ENCODE results near the gene BRMS1L.

DNA sequence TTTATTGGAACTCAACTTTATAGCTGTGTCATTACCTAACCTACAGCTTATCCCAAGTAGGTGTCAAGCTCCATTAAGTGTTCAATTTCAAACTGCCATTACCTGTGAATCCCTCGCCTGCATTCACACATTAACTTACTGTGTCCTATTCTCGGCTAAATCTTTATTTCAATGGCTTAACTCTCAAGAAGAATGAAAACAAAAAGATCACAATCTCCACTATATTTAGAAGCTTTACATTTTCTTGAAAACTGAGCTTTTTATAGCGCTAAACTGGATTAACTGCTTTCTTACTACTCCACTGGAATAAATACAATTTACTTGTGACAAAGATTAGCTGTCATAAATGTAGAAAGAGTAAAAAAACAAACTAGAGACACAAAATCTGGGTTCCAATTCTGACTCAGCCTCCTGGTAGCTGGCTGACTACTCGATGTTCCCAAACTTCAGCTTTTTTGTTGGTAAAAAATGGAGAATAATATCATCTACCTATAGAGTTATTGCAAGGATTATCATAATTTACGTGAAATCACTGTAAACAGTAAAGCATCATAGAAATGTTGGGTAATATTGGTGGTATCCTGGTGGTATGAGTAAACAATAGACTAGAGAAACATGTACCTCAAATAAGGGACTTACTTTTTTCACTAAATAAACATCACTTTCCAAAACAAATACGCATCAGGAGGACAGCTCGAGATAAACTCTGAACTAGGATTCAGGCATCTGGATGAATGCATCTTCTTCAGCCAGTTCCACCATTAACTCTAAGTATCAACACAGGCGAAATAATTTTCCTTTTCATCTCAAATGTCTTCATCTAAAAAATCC, 18.8 kb upstream of the BRMS1L start:
- TF ChIP-seq EZH2phosphoT487 (IDR thresholded peaks at IDR 0.05; ENCODE audit: borderline replicate concordance): no peak
- TF ChIP-seq, protein P1, sequence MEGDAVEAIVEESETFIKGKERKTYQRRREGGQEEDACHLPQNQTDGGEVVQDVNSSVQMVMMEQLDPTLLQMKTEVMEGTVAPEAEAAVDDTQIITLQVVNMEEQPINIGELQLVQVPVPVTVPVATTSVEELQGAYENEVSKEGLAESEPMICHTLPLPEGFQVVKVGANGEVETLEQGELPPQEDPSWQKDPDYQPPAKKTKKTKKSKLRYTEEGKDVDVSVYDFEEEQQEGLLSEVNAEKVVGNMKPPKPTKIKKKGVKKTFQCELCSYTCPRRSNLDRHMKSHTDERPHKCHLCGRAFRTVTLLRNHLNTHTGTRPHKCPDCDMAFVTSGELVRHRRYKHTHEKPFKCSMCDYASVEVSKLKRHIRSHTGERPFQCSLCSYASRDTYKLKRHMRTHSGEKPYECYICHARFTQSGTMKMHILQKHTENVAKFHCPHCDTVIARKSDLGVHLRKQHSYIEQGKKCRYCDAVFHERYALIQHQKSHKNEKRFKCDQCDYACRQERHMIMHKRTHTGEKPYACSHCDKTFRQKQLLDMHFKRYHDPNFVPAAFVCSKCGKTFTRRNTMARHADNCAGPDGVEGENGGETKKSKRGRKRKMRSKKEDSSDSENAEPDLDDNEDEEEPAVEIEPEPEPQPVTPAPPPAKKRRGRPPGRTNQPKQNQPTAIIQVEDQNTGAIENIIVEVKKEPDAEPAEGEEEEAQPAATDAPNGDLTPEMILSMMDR (conservative IDR thresholded peaks at IDR 0.05; ENCODE audit: low read length): no peak

Measured in Loucy (cell line).